ENCODE measurements around the gene PAIP2. TPM values are rescaled to one million over a fixed set of nuclear protein-coding genes. Genes with fewer than 3 reads are reported as not detected.
A peak's percentile ranks its signal among the peaks of the same experiment; 100 is the strongest.

The PAIP2 gene
- total RNA-seq, 4 donors from 2014 or later = 73.6 to 111 (median 97.0) TPM

- Histone ChIP-seq H3K4me3 (peak overlapping the region; percentile 58 to 63 (median 62)), H3K4me1 (peaks cover 57 to 77% (median 65%) of the 10 kb centered on the region in 4 donors), H3K27ac (replicated peaks in 1 of 4) (peak overlapping the region in 2 of 4 donors; percentile 79 to 84), H3K27me3 (peaks cover 0 to 37% (median 6%) of the 10 kb centered on the region in 4 donors), H3K9me3 (no peaks in the 10 kb centered on the region), H3K36me3 (peaks cover 0 to 15% (median 0%) of the 10 kb centered on the region in 4 donors)
- no peak for DNase-seq (ENCODE audit: extremely low spot score)
- TF ChIP-seq, protein P1, sequence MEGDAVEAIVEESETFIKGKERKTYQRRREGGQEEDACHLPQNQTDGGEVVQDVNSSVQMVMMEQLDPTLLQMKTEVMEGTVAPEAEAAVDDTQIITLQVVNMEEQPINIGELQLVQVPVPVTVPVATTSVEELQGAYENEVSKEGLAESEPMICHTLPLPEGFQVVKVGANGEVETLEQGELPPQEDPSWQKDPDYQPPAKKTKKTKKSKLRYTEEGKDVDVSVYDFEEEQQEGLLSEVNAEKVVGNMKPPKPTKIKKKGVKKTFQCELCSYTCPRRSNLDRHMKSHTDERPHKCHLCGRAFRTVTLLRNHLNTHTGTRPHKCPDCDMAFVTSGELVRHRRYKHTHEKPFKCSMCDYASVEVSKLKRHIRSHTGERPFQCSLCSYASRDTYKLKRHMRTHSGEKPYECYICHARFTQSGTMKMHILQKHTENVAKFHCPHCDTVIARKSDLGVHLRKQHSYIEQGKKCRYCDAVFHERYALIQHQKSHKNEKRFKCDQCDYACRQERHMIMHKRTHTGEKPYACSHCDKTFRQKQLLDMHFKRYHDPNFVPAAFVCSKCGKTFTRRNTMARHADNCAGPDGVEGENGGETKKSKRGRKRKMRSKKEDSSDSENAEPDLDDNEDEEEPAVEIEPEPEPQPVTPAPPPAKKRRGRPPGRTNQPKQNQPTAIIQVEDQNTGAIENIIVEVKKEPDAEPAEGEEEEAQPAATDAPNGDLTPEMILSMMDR (IDR thresholded peaks at IDR 0.05) = peak in 2 of 3 experiments; percentile 20 to 41
- no peak for TF ChIP-seq POLR2AphosphoS5 (IDR thresholded peaks at IDR 0.05)
- intact Hi-C loops (cut with DNase I) = no loop called here
- WGBS = 15% methylated on average over 17 of the region's 77 CpGs
Measured at GRCh38 chr5:139392678-139393496, 51.2 kb downstream of the PAIP2 start.

DNA sequence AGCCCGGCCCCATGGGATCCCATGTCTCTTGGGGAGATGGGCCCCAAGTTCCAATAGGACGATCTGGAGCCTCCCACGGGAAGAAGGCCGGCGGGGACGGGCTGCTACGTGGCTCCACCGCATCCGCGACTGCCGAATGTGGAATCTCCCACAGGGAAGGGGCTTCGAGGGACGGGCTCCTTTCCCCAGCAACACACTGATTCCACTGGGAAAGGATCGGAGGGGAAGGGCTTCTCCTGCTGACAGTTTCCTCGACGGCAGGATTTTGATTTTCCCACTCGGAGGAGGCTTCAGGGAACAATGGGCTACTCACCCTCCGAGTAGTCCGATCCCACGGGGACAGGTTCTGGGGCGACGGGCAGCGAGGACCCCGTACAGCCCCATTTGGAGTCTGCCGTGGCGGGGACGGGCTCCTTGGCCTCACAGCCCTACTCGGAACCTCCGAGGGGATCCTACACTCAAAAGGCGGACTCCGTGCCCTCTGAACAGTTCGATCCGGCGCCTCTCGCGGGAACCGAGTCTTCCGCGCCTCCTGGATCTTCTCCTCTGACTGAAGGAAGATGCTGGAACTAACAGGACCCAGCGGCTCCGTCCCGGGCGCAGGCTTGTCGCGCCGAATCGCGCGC, 52.0 kb downstream of the PAIP2 start:
- no peak for TF ChIP-seq POLR2AphosphoS5 (IDR thresholded peaks at IDR 0.05)
- TF ChIP-seq, protein P1 (IDR thresholded peaks at IDR 0.05) = no peak
- TF ChIP-seq POLR2A (IDR thresholded peaks at IDR 0.05; ENCODE audit: low read depth) = no peak
- TF ChIP-seq EP300 (IDR thresholded peaks at IDR 0.05) = no peak
- H3K4me1 ChIP-seq = peaks cover 50 to 74% (median 59%) of the 10 kb centered on the region in 4 donors
- peaks cover 0 to 15% (median 0%) of the 10 kb centered on the region in 4 donors for H3K36me3 ChIP-seq
- WGBS = 20% methylated on average over 47 of the region's 49 CpGs
- H3K27me3 ChIP-seq = peaks cover 0 to 37% (median 6%) of the 10 kb centered on the region in 4 donors
- H3K27ac ChIP-seq (replicated peaks in 1 of 4) = peak overlapping the region; percentile 79 to 84 (median 82)
- no peak for DNase-seq (ENCODE audit: extremely low spot score)
- H3K4me3 ChIP-seq = peak overlapping the region; percentile 58 to 63 (median 62)
- H3K9me3 ChIP-seq = no peaks in the 10 kb centered on the region
- intact Hi-C loops (cut with DNase I) = no loop called here

DNA sequence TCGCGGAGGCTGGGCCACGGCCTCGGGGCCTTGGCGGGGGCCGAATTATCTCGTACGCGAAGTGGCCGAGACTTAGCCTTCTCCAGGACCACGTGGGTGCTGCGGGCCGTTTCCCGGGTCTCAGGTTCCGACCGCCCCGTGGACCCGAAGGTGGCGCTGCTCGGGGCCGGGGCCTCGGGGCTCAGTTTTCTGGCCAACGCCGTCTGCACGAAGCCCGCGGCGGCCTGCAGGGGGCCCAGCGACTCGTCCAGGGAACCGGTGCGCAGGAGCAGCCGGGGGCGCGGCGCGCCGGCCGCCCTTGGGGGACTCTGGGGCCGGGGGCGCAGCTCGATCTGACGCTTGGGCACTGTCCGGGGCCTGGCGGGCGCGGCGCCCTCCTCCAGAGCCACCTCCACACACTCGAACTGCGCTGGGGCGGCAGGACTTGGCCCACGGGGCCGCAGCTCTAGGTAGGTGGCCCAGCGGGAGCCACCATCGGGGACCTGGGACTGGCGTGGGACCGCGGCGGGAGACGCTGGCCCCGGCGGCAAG, 52.5 kb downstream of the PAIP2 start:
- WGBS = 2% methylated on average over 27 of the region's 62 CpGs
- TF ChIP-seq POLR2AphosphoS5 (IDR thresholded peaks at IDR 0.05) (peak in 1 of 2 donors; percentile 8), EP300 (IDR thresholded peaks at IDR 0.05) (no peak), POLR2A (IDR thresholded peaks at IDR 0.05; ENCODE audit: low read depth) (no peak)
- TF ChIP-seq, protein P1 (IDR thresholded peaks at IDR 0.05) = peak; percentile 18 to 65 (median 31)
- H3K36me3 ChIP-seq = peaks cover 0 to 13% (median 0%) of the 10 kb centered on the region in 4 donors
- H3K27me3 ChIP-seq = peaks cover 0 to 37% (median 6%) of the 10 kb centered on the region in 4 donors
- intact Hi-C loops (cut with DNase I) = no loop called here
- peak overlapping the region; percentile 58 to 63 (median 62) for H3K4me3 ChIP-seq
- H3K4me1 ChIP-seq = peaks cover 46 to 70% (median 56%) of the 10 kb centered on the region in 4 donors
- DNase-seq (ENCODE audit: extremely low spot score) = no peak
- peak overlapping the region; percentile 79 to 84 (median 82) for H3K27ac ChIP-seq (replicated peaks in 1 of 4)
- no peaks in the 10 kb centered on the region for H3K9me3 ChIP-seq

GRCh38 chr5:139394654-139395566, 53.3 kb downstream of the PAIP2 start, which contains the start of gene PROB1:
Gene PROB1 (minus strand): TSS chr5:139395104. CDS start chr5:139395081, 23 bp downstream.
- H3K4me3 ChIP-seq = peak within 1 kb of the TSS; percentile 58 to 63 (median 62)
- peak within 1 kb of the TSS; percentile 79 to 84 (median 82) for H3K27ac ChIP-seq (replicated peaks in 1 of 4)
- peaks cover 0 to 37% (median 6%) of the 10 kb centered on the region in 4 donors for H3K27me3 ChIP-seq
- no peaks in the 10 kb centered on the region for H3K9me3 ChIP-seq
- H3K4me1 ChIP-seq = peaks cover 43 to 70% (median 56%) of the 10 kb centered on the region in 4 donors
- 20% methylated on average over 14 of the region's 76 CpGs for WGBS
- peaks cover 0 to 8% (median 2%) of the 10 kb centered on the region in 4 donors for H3K36me3 ChIP-seq
- intact Hi-C loops (cut with DNase I) = no loop called here
- no peak for DNase-seq (ENCODE audit: extremely low spot score)
- TF ChIP-seq POLR2AphosphoS5 (IDR thresholded peaks at IDR 0.05) = peak; percentile 38 to 61
- TF ChIP-seq POLR2A (IDR thresholded peaks at IDR 0.05; ENCODE audit: low read depth) = peak; percentile 19
- no peak for TF ChIP-seq EP300 (IDR thresholded peaks at IDR 0.05)
- TF ChIP-seq, protein P1 (IDR thresholded peaks at IDR 0.05) = no peak

Measured in esophagus muscularis mucosa (tissue), 4 donors.